ENCODE data around the gene PDZD2. TPM values are rescaled to one million over a fixed set of nuclear protein-coding genes. Genes with fewer than 3 reads are reported as not detected.
"Not testable (repeated sequence)": the region's sequence is repeated elsewhere in the genome, so short reads cannot be mapped to it uniquely, and the experiment has no call there.

PDZD2 gene
- total and polyA plus RNA-seq, 5 donors: 40.4 to 188 (median 109) TPM

DNA sequence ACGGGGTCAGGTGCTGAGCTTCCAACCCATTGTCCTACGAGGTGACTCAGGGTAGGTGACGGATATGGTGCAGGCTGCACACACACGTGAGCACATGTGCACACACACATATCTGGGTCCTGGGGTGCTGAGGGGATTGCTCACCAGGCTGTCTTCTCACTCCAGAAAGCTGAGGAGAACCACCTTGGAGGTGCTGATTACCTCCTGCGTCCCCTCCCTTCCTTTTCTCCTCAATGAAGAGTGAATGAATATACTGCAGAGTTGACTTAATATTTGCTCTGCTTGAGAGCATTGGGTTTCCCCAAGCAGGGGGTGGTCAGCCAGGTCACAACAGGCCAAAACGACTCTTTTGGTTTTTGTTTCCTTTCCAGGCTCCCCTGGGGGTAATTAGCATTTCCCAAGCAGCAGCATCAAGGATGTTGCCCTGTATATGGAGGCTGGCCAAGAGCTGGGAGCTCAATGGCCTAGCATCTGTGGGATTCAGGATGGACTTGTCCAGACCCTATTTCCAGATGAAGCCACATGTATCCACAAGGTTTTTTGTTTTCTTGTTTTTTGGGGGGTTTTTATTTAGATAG is 49.7 kb downstream of the PDZD2 start:
- DNase-seq (no peak), ATAC-seq (no peak)
- H3K27ac ChIP-seq (ENCODE audit: low read length): no peak overlapping the region
- intact Hi-C loops (cut with DNase I): no loop called here
- H3K4me1 ChIP-seq (ENCODE audit: control insufficient read depth, insufficient read depth, low read length): peaks cover 6% of the 10 kb centered on the region
- H3K9me3 ChIP-seq (ENCODE audit: control insufficient read depth, low read length): peaks cover 3% of the 10 kb centered on the region
- no peak overlapping the region for H3K4me3 ChIP-seq (ENCODE audit: low read length)
- no peaks in the 10 kb centered on the region for H3K27me3 ChIP-seq (ENCODE audit: control insufficient read depth, insufficient read depth)
- WGBS: 57% methylated on average over 6 of the region's 6 CpGs

DNA sequence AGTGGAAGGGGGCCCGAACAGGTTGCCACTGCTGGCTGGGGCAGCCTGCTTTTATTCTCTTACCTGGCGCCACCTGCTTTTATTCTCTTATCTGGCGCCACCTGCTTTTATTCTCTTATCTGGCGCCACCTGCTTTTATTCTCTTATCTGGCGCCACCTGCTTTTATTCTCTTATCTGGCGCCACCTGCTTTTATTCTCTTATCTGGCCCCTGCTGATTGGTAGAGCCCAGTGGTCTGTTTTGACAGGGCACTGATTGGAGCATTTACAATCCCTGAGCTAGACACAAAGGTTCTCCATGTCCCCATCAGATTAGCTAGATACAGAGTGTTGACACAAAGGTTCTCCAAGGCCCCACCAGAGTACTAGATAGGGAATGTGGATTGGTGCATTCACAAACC is 52.5 kb downstream of the PDZD2 start:
- DNase-seq; H3K4me1 ChIP-seq (ENCODE audit: control insufficient read depth, insufficient read depth, low read length); H3K9me3 ChIP-seq (ENCODE audit: control insufficient read depth, low read length); intact Hi-C loops (cut with DNase I); ATAC-seq; H3K27me3 ChIP-seq (ENCODE audit: control insufficient read depth, insufficient read depth); H3K27ac ChIP-seq (ENCODE audit: low read length); H3K4me3 ChIP-seq (ENCODE audit: low read length): not testable (repeated sequence)
- WGBS: 97% methylated on average over 6 of the region's 6 CpGs

DNA sequence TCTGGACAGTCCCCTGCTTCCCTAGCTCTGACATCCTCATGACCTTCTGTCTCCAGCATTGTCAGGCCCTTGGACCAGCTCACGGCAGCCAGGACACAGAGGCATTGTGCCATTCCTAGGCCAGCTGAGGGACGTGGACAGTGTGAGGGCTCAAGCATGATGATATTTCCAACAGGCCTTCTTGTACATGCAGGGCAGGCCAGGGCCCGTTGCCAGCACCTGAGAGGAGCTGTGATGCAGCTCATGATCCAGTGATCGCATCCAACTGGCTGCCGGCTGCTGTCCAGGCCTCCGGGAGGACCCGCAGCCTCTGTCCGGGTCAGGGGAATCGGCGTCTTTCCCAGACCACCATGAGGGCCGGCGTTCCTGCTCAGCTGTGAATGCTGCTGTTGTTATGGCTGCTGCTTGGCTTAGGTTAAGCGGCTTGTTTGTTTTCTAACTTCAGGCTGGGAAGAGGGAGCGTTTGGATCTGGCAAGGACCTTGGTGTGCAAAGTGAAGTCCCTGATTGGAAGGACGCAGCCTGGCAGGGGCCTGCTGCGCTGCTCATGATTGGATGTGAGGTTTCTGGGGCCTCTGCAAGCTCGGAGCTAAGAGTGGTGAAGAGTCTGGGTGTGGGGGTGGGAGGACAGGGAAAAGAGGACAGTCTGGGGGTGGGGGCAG is 53.8 kb downstream of the PDZD2 start:
- Histone ChIP-seq H3K9me3 (ENCODE audit: control insufficient read depth, low read length) (no peaks in the 10 kb centered on the region), H3K27ac (ENCODE audit: low read length) (peak overlapping the region; percentile 78), H3K4me3 (ENCODE audit: low read length) (no peak overlapping the region), H3K27me3 (ENCODE audit: control insufficient read depth, insufficient read depth) (no peaks in the 10 kb centered on the region), H3K4me1 (ENCODE audit: control insufficient read depth, insufficient read depth, low read length) (peaks cover 6% of the 10 kb centered on the region)
- DNase-seq (peak; percentile 58 to 84 (median 79)), ATAC-seq (peak; percentile 86 to 88)
- WGBS: 72% methylated on average over 17 of the region's 17 CpGs
- intact Hi-C loops (cut with DNase I): no loop called here

DNA sequence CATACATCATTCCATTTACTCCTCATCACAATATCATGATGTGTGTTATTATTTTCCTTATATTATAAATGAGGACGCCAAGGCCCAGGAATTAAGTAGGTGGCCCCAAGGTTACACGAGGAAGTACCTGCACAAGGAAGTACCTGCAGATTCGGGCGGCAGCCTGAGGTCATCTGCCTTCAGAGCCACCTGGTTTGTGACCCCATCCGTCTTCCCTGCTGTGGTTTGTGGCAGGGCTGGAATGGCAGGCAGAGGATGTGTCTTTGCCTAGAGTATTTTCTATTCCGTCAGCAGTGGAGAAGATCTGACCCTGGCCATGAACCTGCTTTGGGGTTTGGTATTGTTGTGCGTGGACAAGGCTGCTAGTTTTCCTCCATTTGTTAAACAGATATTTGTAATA is 59.7 kb downstream of the PDZD2 start:
- ATAC-seq (no peak), DNase-seq (no peak)
- H3K27ac ChIP-seq (ENCODE audit: low read length): no peak overlapping the region
- H3K4me3 ChIP-seq (ENCODE audit: low read length): no peak overlapping the region
- H3K4me1 ChIP-seq (ENCODE audit: control insufficient read depth, insufficient read depth, low read length): no peaks in the 10 kb centered on the region
- intact Hi-C loops (cut with DNase I): no loop called here
- WGBS: 81% methylated on average over 7 of the region's 7 CpGs
- H3K9me3 ChIP-seq (ENCODE audit: control insufficient read depth, low read length): no peaks in the 10 kb centered on the region
- H3K27me3 ChIP-seq (ENCODE audit: control insufficient read depth, insufficient read depth): no peaks in the 10 kb centered on the region

DNA sequence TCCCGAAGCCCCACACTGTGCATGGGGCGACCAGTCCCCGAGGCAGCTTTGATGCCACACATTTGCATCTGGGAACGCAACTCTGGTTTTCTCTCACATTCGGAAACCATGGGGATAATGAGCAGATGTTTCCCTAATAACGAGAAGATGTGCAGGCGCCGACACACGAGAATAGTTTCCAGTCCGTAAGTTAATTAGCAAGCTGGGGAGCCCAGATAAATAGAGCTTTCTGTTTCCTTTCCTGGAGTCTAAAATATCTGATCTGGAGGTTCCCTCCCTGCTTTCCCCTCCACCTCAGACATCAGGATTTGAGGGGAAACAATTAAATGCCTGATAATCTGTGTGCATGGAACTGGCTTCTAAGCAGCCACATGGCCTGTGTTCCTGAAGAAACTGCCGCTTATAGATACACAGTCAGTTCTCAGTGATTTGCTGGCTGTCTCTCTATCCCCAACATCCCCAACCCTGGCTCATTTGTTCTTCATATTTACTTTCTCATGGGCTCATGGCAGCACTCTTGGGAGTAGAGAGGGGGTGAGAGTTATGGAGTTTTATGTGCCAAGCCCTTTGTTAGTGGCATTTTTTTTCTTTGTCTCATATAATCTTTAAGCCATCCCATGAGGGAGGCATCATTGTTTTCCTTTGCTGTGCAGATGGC is 62.8 kb downstream of the PDZD2 start:
- WGBS: 40% methylated on average over 11 of the region's 11 CpGs
- no peak for DNase-seq
- Histone ChIP-seq H3K27ac (ENCODE audit: low read length) (no peak overlapping the region), H3K9me3 (ENCODE audit: control insufficient read depth, low read length) (no peaks in the 10 kb centered on the region), H3K27me3 (ENCODE audit: control insufficient read depth, insufficient read depth) (no peaks in the 10 kb centered on the region), H3K4me1 (ENCODE audit: control insufficient read depth, insufficient read depth, low read length) (peaks cover 1% of the 10 kb centered on the region), H3K4me3 (ENCODE audit: low read length) (no peak overlapping the region)
- intact Hi-C loops (cut with DNase I): no loop called here
- ATAC-seq: peak in 1 of 2 donors; percentile 57

DNA sequence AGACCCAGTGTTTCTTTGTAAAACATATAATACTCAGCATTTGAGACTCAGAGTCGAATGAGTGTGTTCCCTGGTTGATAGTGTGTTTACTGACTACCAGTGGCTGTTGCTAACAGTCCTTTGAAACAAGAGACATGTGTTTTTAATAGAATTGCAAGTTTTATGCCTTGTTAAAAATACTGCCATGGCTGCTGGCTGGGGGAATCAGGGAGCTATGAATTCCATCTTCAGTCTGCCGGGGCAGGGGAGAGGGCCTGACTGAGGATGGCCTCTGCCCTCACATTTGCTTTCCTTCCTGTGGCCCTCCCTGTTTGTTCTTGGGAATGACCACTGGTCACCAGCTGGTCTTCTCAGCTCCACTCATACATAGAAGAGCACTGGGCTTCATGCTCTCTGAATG is 63.8 kb downstream of the PDZD2 start:
- Histone ChIP-seq H3K27ac (ENCODE audit: low read length) (no peak overlapping the region), H3K9me3 (ENCODE audit: control insufficient read depth, low read length) (no peaks in the 10 kb centered on the region), H3K4me1 (ENCODE audit: control insufficient read depth, insufficient read depth, low read length) (peaks cover 1% of the 10 kb centered on the region), H3K4me3 (ENCODE audit: low read length) (no peak overlapping the region), H3K27me3 (ENCODE audit: control insufficient read depth, insufficient read depth) (no peaks in the 10 kb centered on the region)
- 62% methylated on average over 2 of the region's 2 CpGs for WGBS
- ATAC-seq (no peak), DNase-seq (no peak)
- intact Hi-C loops (cut with DNase I): no loop called here

DNA sequence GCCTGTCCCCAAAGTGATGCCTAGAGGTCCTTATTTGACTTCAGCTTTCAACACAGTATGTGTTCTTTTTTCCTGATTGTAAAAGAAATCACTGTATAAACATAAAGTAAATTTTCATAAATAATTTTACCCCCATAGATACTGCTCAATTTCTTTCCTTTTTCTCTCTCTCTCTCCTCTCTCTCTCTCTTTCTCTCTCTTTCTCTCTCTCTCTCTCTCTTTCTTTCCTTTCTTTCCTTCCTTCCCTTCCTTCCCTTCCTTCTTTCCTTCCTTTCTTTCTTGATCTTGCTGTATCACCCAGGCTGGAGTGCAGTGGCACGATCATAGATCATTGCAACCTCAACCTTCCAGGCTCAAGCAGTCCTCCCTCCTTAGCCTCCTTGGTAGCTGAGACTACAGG is 64.8 kb downstream of the PDZD2 start:
- Histone ChIP-seq H3K27me3 (ENCODE audit: control insufficient read depth, insufficient read depth) (no peaks in the 10 kb centered on the region), H3K27ac (ENCODE audit: low read length) (no peak overlapping the region), H3K4me1 (ENCODE audit: control insufficient read depth, insufficient read depth, low read length) (peaks cover 1% of the 10 kb centered on the region), H3K4me3 (ENCODE audit: low read length) (no peak overlapping the region), H3K9me3 (ENCODE audit: control insufficient read depth, low read length) (no peaks in the 10 kb centered on the region)
- 96% methylated on average over 1 of the region's 1 CpG for WGBS
- DNase-seq: no peak
- intact Hi-C loops (cut with DNase I): no loop called here
- ATAC-seq: no peak

DNA sequence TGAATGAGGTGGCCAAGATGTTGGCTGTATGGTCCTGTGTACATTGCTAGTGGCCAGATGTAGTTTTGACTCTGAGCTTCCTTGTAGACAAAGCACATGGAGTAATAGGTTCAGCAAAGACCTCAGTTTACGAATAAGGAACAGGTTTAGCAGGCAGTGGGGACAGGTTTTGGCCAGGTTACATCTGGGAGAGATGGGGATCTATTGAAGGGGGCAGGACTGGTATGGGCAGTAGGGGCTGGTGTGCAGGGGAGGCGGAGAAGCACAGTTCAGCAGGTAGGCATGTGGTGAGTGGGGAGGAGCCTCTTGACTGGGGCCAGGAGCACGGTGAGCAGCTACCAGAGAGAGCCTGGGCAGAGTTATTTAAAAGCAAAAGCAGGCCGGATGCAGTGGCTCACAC is 67.3 kb downstream of the PDZD2 start:
- Histone ChIP-seq H3K9me3 (ENCODE audit: control insufficient read depth, low read length) (no peaks in the 10 kb centered on the region), H3K4me3 (ENCODE audit: low read length) (no peak overlapping the region), H3K27me3 (ENCODE audit: control insufficient read depth, insufficient read depth) (no peaks in the 10 kb centered on the region), H3K27ac (ENCODE audit: low read length) (no peak overlapping the region), H3K4me1 (ENCODE audit: control insufficient read depth, insufficient read depth, low read length) (peaks cover 4% of the 10 kb centered on the region)
- DNase-seq (no peak), ATAC-seq (no peak)
- 94% methylated on average over 4 of the region's 4 CpGs for WGBS
- intact Hi-C loops (cut with DNase I): no loop called here

DNA sequence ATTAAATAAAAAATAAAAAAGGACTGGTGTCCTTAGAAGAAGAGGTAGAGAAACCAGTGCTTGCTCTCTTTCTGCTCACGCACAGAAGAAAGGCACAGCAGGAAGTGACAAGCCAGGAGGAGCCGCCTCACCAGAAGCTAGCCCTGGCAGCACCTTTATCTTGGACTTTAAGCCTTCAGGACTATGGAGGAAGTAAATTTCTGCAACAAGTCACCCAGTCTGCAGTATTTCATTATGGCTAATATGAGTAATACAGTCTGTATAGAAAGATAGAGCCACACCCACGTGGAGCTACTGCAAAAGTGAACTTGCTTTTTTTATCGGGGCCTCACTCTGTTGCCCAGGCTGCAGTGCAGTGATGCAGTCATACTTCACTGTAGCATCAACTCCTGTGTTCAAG is 68.4 kb downstream of the PDZD2 start:
- intact Hi-C loops (cut with DNase I): no loop called here
- H3K4me3 ChIP-seq (ENCODE audit: low read length): no peak overlapping the region
- H3K27ac ChIP-seq (ENCODE audit: low read length): no peak overlapping the region
- DNase-seq (no peak), ATAC-seq (no peak)
- H3K9me3 ChIP-seq (ENCODE audit: control insufficient read depth, low read length): no peaks in the 10 kb centered on the region
- H3K4me1 ChIP-seq (ENCODE audit: control insufficient read depth, insufficient read depth, low read length): peaks cover 11% of the 10 kb centered on the region
- WGBS: 85% methylated on average over 4 of the region's 4 CpGs
- no peaks in the 10 kb centered on the region for H3K27me3 ChIP-seq (ENCODE audit: control insufficient read depth, insufficient read depth)

DNA sequence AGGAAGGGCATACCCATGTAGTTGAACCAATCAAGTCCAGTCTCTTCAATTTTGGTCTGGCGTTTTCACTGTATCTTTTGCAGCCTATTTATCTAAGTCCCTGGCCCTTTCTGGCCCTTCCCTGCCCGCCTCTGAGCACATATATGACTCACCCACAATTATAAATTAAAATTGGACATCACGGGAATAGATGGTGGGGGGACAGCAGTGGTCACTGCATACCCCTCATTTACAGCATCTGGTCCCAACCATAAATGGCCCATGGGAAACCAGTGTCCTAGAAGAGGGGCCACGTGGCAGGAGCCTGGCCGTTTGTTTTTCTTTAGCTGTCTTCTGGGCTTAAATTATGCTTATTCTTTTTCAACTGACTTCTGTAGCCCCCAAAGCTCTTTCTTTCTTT is 69.2 kb downstream of the PDZD2 start:
- H3K4me1 ChIP-seq (ENCODE audit: control insufficient read depth, insufficient read depth, low read length): peaks cover 15% of the 10 kb centered on the region
- no peaks in the 10 kb centered on the region for H3K27me3 ChIP-seq (ENCODE audit: control insufficient read depth, insufficient read depth)
- no peaks in the 10 kb centered on the region for H3K9me3 ChIP-seq (ENCODE audit: control insufficient read depth, low read length)
- no peak overlapping the region for H3K4me3 ChIP-seq (ENCODE audit: low read length)
- WGBS: 83% methylated on average over 5 of the region's 5 CpGs
- ATAC-seq: no peak
- intact Hi-C loops (cut with DNase I): no loop called here
- no peak for DNase-seq
- no peak overlapping the region for H3K27ac ChIP-seq (ENCODE audit: low read length)

DNA sequence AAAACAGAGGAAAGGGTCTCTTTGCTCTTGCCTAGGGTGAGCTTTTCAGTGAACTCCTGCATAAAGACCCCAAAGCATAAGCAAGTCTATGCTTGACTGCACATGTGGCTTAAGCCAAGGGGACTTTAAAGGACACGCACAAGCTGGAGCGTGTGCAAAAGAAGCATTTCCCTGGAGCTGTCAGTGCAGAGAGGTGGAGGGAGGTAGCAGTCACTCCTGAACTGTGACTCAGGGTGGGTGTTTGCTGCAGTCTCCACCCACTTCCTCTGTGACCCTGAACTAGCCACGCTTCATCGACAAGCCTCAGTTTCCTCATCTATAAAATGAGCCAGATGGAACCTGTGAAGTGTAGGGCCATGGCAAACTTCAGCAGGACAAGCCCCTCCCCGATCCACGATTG is 72.4 kb downstream of the PDZD2 start:
- no peak overlapping the region for H3K4me3 ChIP-seq (ENCODE audit: low read length)
- H3K27ac ChIP-seq (ENCODE audit: low read length): no peak overlapping the region
- intact Hi-C loops (cut with DNase I): no loop called here
- H3K27me3 ChIP-seq (ENCODE audit: control insufficient read depth, insufficient read depth): no peaks in the 10 kb centered on the region
- H3K9me3 ChIP-seq (ENCODE audit: control insufficient read depth, low read length): no peaks in the 10 kb centered on the region
- 59% methylated on average over 6 of the region's 6 CpGs for WGBS
- DNase-seq (no peak), ATAC-seq (peak in 1 of 2 donors; percentile 41)
- peaks cover 14% of the 10 kb centered on the region for H3K4me1 ChIP-seq (ENCODE audit: control insufficient read depth, insufficient read depth, low read length)
